UCSD-AML1 (cell line): ENCODE data around the gene PRAME.
"Not testable (repeated sequence)": the region's sequence is repeated elsewhere in the genome, so short reads cannot be mapped to it uniquely, and the experiment has no call there.

Experiments used
- DNase-seq: peaks from one replicate; lab custom pipeline; 2025; ENCODE audit not compliant: unreplicated experiment; lab: John Stamatoyannopoulos, UW

Gene PRAME

GRCh38 chr22:22526125-22526912 is 32.7 kb downstream of the PRAME start:
- DNase-seq, result no peak

- DNase-seq, result no peak
Measured at GRCh38 chr22:22523494-22523893, 35.6 kb downstream of the PRAME start.

GRCh38 chr22:22521631-22522030 is 37.4 kb downstream of the PRAME start:
- no peak for DNase-seq

GRCh38 chr22:22520667-22521602 is 38.1 kb downstream of the PRAME start:
- no peak for DNase-seq

GRCh38 chr22:22520020-22520656 is 38.9 kb downstream of the PRAME start, which contains the start of gene ZNF280A:
TSS of gene ZNF280A (minus strand) at chr22:22520270. CDS start at chr22:22515630, 4,640 bp downstream.
- DNase-seq, result no peak

- DNase-seq, result no peak
Measured at GRCh38 chr22:22519591-22519990, 39.5 kb downstream of the PRAME start.

- no peak for DNase-seq
Measured at GRCh38 chr22:22516992-22517391, 42.1 kb downstream of the PRAME start.

GRCh38 chr22:22515890-22516289 is 43.2 kb downstream of the PRAME start:
- no peak for DNase-seq

GRCh38 chr22:22514431-22514830 is 44.6 kb downstream of the PRAME start:
- DNase-seq, result not testable (repeated sequence)

- no peak for DNase-seq
Measured at GRCh38 chr22:22513619-22514018, 45.4 kb downstream of the PRAME start.

GRCh38 chr22:22512951-22513350 is 46.1 kb downstream of the PRAME start:
- no peak for DNase-seq

GRCh38 chr22:22510833-22511232 is 48.2 kb downstream of the PRAME start:
- DNase-seq, result not testable (repeated sequence)

- not testable (repeated sequence) for DNase-seq
Measured at GRCh38 chr22:22509912-22510311, 49.2 kb downstream of the PRAME start.

- peak; percentile 92 for DNase-seq
Measured at GRCh38 chr22:22508274-22509176, 50.5 kb downstream of the PRAME start, which contains the start of gene ZNF280B. TSS of gene ZNF280B (minus strand) at chr22:22508742. CDS start at chr22:22489398, 19,344 bp downstream.

- DNase-seq, result peak; percentile 50
Measured at GRCh38 chr22:22507743-22508273, 51.3 kb downstream of the PRAME start.

- DNase-seq, result no peak
Measured at GRCh38 chr22:22506736-22507135, 52.3 kb downstream of the PRAME start.

GRCh38 chr22:22498267-22498666 is 60.8 kb downstream of the PRAME start:
- no peak for DNase-seq
